Astrocyte of the cerebellum (primary cell): Measurements from ENCODE around the gene TAGLN.

Source experiments
- DNase-seq: peaks from one replicate; pipeline ENCODE4 v3.0.0-alpha.2; 2011; ENCODE audit warnings: low read depth
- H3K4me3 ChIP-seq: 2 replicates; pipeline ENCODE4 v1.5.1; 2011; ENCODE audit warnings: mild to moderate bottlenecking, low read depth, low read length, moderate library complexity
- in situ Hi-C: cut with HindIII; loops from 2 replicates; pipeline ENCODE4 v1.10.0; 2017; ENCODE audit warnings: low sequenced_read_pairs
- TF ChIP-seq, protein P1 (sequence below): IDR thresholded peaks from 2 replicates; pipeline ENCODE4 v1.5.1; 2012; ENCODE audit warnings: low read length, low read depth, moderate library complexity, mild to moderate bottlenecking; ENCODE audit errors: missing control alignments

TAGLN gene

DNA sequence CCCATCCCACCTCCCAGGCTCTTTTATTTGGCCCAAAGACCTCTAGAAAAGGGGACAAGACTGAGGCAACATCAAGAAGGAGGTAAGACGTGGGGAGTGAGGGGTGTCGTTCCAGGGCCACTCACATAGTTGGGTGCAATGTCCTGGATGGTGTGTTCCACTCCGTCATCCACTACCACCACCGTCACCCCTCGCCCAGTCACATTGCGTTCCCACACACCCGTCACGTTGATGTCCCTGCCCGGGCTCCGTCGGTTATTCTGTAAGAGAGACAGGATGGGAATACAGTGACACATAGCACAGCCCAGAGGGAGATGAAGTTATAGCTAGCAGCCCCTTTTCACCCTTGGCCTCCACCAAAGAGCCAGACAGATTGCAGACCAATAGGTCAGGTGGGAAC, 28.9 kb downstream of the TAGLN start:
- TF ChIP-seq, protein P1, sequence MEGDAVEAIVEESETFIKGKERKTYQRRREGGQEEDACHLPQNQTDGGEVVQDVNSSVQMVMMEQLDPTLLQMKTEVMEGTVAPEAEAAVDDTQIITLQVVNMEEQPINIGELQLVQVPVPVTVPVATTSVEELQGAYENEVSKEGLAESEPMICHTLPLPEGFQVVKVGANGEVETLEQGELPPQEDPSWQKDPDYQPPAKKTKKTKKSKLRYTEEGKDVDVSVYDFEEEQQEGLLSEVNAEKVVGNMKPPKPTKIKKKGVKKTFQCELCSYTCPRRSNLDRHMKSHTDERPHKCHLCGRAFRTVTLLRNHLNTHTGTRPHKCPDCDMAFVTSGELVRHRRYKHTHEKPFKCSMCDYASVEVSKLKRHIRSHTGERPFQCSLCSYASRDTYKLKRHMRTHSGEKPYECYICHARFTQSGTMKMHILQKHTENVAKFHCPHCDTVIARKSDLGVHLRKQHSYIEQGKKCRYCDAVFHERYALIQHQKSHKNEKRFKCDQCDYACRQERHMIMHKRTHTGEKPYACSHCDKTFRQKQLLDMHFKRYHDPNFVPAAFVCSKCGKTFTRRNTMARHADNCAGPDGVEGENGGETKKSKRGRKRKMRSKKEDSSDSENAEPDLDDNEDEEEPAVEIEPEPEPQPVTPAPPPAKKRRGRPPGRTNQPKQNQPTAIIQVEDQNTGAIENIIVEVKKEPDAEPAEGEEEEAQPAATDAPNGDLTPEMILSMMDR: no peak
- no peak for DNase-seq
- no peak overlapping the region for H3K4me3 ChIP-seq
- in situ Hi-C loops: no loop called here

DNA sequence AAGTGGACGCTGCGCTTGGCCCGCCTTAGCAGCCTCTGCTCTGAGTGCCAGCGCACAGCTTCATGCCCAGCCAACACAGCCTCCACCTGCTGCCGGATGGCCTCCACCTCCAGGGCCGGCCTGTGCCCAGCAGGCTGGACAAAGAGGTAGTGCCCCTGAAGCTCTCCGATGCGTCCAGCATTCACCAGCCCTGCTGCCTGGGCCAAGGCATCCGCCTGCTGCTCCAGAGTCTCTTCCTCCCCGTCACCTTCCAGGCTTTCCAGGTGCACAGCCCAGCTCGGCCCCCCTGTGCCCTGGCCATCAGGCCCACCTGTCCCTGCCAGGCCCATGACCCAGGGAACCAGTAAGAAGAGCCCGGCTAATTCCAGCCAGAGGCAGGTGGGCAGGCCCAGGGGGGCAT, 30.2 kb downstream of the TAGLN start:
- in situ Hi-C loops: no loop called here
- DNase-seq: no peak
- H3K4me3 ChIP-seq: no peak overlapping the region
- TF ChIP-seq, protein P1: no peak

GRCh38 chr11:117229931-117230285, 30.7 kb downstream of the TAGLN start:
- DNase-seq: no peak
- TF ChIP-seq, protein P1: no peak
- H3K4me3 ChIP-seq: no peak overlapping the region
- in situ Hi-C loops: no loop called here

DNA sequence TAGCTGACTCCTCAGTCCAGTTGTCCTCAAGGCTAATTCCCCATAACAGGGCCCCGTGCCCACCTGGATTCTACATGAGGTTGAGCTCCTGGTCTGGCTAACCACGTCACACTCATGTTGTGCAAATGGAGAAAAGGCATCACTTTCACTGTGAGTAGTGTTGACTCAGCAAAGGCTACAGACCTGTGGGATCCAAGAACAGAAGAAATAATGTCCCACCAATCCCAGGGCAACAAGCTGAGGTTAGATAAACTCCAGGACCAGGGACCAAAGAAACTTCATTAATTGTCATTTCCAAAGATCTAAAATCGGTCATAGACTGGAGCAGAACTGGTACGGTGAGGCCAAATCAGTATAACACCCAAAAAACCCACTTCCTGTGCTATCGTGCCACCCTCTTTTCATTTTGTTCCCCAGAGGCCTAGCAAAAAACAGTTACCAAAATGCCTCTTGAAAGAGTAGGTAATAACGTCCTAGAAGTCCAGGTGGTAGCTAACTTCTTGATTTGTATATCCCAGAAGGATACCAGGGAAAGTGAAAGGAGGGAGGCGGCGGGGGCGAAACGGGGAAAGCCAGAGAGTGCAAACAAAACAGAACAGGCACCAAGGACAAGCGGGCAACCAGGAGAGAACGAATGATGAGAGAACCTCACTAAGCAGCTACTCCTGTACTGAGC, 31.3 kb downstream of the TAGLN start:
- DNase-seq: no peak
- in situ Hi-C loops: no loop called here
- peak overlapping the region; percentile 97 for H3K4me3 ChIP-seq
- TF ChIP-seq, protein P1: no peak

GRCh38 chr11:117230999-117231841, 32.0 kb downstream of the TAGLN start:
- H3K4me3 ChIP-seq: peak overlapping the region; percentile 97
- in situ Hi-C loops: no loop called here
- TF ChIP-seq, protein P1: no peak
- DNase-seq: no peak

DNA sequence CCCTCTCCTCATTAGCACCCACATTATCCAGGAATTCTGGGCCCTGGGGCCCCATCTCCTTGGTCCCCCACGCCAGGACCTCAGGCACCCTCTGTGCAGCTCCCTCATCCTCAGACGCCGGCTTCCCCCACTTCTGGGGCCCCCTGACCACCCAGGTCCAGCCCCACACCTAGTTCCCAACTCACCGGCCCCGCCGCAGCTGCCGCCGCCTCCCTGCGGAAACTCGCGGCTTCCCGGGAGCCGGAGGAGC, 32.6 kb downstream of the TAGLN start, which contains the start of gene PCSK7:
PCSK7 (minus strand) TSS at position 232 of the 250 bp plus-strand sequence. CDS start 2,229 bp downstream, outside the sequence.
- TF ChIP-seq, protein P1: no peak
- DNase-seq: no peak
- H3K4me3 ChIP-seq: peak within 1 kb of the TSS; percentile 97
- in situ Hi-C loops: no loop called here
